HepG2 (cell line): Measurements from ENCODE around the gene TCF25. TPM values are rescaled to one million over a fixed set of nuclear protein-coding genes. Genes with fewer than 3 reads are reported as not detected.

Experiments
- AGO2 ChIP-seq: fragments of 200-400 bp; formaldehyde crosslinking; optimal IDR thresholded peaks from 2 replicates; pipeline ENCODE3; 2017; ENCODE audit warnings: mild to moderate bottlenecking, low read depth, low read length, moderate library complexity
- ATF7-NPFF ChIP-seq: sonication (generic); formaldehyde crosslinking; IDR thresholded peaks from 2 replicates; pipeline ENCODE4 v1.8.1; 2023; ENCODE audit warnings: mild to moderate bottlenecking, low read depth, missing genetic modification reagents, moderate library complexity
- EP300 ChIP-seq, 3 experiments: sonication (generic) in 1 of 3; formaldehyde crosslinking in 1 of 3; IDR thresholded peaks; 2 replicates each; pipeline versions ENCODE4 v1.5.1 to v1.6.1; 2011 to 2020; ENCODE audit warnings: low read depth in 2 of 3, low read length in 2 of 3, borderline replicate concordance in 1 of 3, improper control_type of control experiment in 1 of 3, mild to moderate bottlenecking in 1 of 3, missing genetic modification reagents in 1 of 3, moderate library complexity in 1 of 3
- ERF ChIP-seq: IDR thresholded peaks from 2 replicates; pipeline ENCODE4 v1.6.1; 2018; ENCODE audit warnings: missing biosample characterization, missing genetic modification reagents
- KDM6A ChIP-seq: IDR thresholded peaks from 2 replicates; pipeline ENCODE4 v1.6.1; 2016; ENCODE audit warnings: low read depth
- SAP130 ChIP-seq: IDR thresholded peaks from 2 replicates; pipeline ENCODE4 v1.6.1; 2016; ENCODE audit warnings: low read depth
- SRSF1 ChIP-seq: fragments of 200-400 bp; formaldehyde crosslinking; optimal IDR thresholded peaks from 2 replicates; pipeline ENCODE3; 2017; ENCODE audit warnings: mild to moderate bottlenecking, low read depth, low read length, moderate library complexity
- ZNF235 ChIP-seq: sonication (generic); formaldehyde crosslinking; IDR thresholded peaks from 2 replicates; pipeline ENCODE4 v1.8.1; 2023; ENCODE audit warnings: mild to moderate bottlenecking, missing genetic modification reagents, borderline replicate concordance
- ZNF282 ChIP-seq: fragments of 450-650 bp; IDR thresholded peaks from 2 replicates; pipeline ENCODE4 v1.6.1; 2018; ENCODE audit not compliant: partially characterized antibody
- ZNF513 ChIP-seq: sonication (generic); formaldehyde crosslinking; conservative IDR thresholded peaks from 2 replicates; pipeline ENCODE4 v1.5.0; 2020; ENCODE audit warnings: missing genetic modification reagents
- polyA plus RNA-seq, 8 experiments: library from polyadenylated mRNA; depleted of rRNA in 3 of 8; stranded (reverse) in 7 of 8; unstranded in 1 of 8; fragments of >200 nt; fragmentation: Illumina TruSeq in 4 of 8; extraction: Trizol in 4 of 8; gene quantifications; 2 replicates each; pipeline versions ENCODE4 v1.2.1 to v1.2.3, GENCODE V29; 2011 to 2016; ENCODE audit warnings: low read depth in 4 of 8, missing spikeins in 1 of 8, mixed read lengths in 1 of 8; ENCODE audit not compliant: insufficient read depth in 1 of 8
- total RNA-seq, 5 experiments: library from RNA; depleted of rRNA; stranded (reverse); fragments of >200 nt; fragmentation: Illumina TruSeq; extraction: Trizol; gene quantifications; 2 replicates each; pipeline ENCODE4 v1.2.3, GENCODE V29; 2016; ENCODE audit warnings: low read depth in 1 of 5
- TF ChIP-seq, protein P1 (sequence below): sonication (generic); formaldehyde crosslinking; IDR thresholded peaks from 2 replicates; pipeline ENCODE4 v1.4.0; 2020; ENCODE audit warnings: mild to moderate bottlenecking, missing genetic modification reagents, borderline replicate concordance
- TF ChIP-seq, protein P2 (sequence below): sonication (generic); formaldehyde crosslinking; IDR thresholded peaks from 2 replicates; pipeline ENCODE4 v1.4.0; 2020; ENCODE audit warnings: missing genetic modification reagents, borderline replicate concordance
- TF ChIP-seq, protein P3 (sequence below): sonication (generic); formaldehyde crosslinking; IDR thresholded peaks from 2 replicates; pipeline ENCODE4 v1.4.0; 2020; ENCODE audit warnings: missing genetic modification reagents
- TF ChIP-seq, protein P4 (sequence below): sonication (generic); formaldehyde crosslinking; IDR thresholded peaks from 2 replicates; pipeline ENCODE4 v1.5.0; 2020; ENCODE audit warnings: mild to moderate bottlenecking, missing genetic modification reagents

The TCF25 gene
- total and polyA plus RNA-seq, 2 of the 13 experiments (the other 11 are each of a cell fraction or from before 2014, with no cell fraction given), result 138 to 206 TPM

GRCh38 chr16:89915303-89916232 lies 42.2 kb downstream of the TCF25 start (continued):
- TF ChIP-seq, protein P1, sequence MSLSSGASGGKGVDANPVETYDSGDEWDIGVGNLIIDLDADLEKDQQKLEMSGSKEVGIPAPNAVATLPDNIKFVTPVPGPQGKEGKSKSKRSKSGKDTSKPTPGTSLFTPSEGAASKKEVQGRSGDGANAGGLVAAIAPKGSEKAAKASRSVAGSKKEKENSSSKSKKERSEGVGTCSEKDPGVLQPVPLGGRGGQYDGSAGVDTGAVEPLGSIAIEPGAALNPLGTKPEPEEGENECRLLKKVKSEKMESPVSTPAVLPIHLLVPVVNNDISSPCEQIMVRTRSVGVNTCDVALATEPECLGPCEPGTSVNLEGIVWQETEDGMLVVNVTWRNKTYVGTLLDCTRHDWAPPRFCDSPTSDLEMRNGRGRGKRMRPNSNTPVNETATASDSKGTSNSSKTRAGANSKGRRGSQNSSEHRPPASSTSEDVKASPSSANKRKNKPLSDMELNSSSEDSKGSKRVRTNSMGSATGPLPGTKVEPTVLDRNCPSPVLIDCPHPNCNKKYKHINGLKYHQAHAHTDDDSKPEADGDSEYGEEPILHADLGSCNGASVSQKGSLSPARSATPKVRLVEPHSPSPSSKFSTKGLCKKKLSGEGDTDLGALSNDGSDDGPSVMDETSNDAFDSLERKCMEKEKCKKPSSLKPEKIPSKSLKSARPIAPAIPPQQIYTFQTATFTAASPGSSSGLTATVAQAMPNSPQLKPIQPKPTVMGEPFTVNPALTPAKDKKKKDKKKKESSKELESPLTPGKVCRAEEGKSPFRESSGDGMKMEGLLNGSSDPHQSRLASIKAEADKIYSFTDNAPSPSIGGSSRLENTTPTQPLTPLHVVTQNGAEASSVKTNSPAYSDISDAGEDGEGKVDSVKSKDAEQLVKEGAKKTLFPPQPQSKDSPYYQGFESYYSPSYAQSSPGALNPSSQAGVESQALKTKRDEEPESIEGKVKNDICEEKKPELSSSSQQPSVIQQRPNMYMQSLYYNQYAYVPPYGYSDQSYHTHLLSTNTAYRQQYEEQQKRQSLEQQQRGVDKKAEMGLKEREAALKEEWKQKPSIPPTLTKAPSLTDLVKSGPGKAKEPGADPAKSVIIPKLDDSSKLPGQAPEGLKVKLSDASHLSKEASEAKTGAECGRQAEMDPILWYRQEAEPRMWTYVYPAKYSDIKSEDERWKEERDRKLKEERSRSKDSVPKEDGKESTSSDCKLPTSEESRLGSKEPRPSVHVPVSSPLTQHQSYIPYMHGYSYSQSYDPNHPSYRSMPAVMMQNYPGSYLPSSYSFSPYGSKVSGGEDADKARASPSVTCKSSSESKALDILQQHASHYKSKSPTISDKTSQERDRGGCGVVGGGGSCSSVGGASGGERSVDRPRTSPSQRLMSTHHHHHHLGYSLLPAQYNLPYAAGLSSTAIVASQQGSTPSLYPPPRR (CRISPR knock-in tag), result peak; percentile 82
- TF ChIP-seq ZNF235, result peak; percentile 86
- TF ChIP-seq AGO2, result peak; percentile 94
- TF ChIP-seq, protein P2, sequence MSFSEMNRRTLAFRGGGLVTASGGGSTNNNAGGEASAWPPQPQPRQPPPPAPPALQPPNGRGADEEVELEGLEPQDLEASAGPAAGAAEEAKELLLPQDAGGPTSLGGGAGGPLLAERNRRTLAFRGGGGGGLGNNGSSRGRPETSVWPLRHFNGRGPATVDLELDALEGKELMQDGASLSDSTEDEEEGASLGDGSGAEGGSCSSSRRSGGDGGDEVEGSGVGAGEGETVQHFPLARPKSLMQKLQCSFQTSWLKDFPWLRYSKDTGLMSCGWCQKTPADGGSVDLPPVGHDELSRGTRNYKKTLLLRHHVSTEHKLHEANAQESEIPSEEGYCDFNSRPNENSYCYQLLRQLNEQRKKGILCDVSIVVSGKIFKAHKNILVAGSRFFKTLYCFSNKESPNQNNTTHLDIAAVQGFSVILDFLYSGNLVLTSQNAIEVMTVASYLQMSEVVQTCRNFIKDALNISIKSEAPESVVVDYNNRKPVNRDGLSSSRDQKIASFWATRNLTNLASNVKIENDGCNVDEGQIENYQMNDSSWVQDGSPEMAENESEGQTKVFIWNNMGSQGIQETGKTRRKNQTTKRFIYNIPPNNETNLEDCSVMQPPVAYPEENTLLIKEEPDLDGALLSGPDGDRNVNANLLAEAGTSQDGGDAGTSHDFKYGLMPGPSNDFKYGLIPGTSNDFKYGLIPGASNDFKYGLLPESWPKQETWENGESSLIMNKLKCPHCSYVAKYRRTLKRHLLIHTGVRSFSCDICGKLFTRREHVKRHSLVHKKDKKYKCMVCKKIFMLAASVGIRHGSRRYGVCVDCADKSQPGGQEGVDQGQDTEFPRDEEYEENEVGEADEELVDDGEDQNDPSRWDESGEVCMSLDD (CRISPR knock-in tag), result no peak; the same call in none of the 2 replicates
- peak in 1 of 2 experiments; percentile 59; a peak in 1 of 4 replicates for TF ChIP-seq EP300 (IDR thresholded peaks at IDR 0.05; ENCODE audit: low read depth in 2 of 2, low read length in 2 of 2)
- no peak for TF ChIP-seq EP300 (CRISPR knock-in tag; IDR thresholded peaks at IDR 0.05; ENCODE audit: borderline replicate concordance)
- peak; percentile 69 for TF ChIP-seq SAP130 (CRISPR knock-in tag)
- TF ChIP-seq ZNF513, result no peak
- TF ChIP-seq, protein P3, sequence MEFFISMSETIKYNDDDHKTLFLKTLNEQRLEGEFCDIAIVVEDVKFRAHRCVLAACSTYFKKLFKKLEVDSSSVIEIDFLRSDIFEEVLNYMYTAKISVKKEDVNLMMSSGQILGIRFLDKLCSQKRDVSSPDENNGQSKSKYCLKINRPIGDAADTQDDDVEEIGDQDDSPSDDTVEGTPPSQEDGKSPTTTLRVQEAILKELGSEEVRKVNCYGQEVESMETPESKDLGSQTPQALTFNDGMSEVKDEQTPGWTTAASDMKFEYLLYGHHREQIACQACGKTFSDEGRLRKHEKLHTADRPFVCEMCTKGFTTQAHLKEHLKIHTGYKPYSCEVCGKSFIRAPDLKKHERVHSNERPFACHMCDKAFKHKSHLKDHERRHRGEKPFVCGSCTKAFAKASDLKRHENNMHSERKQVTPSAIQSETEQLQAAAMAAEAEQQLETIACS, result peak; percentile 66
- TF ChIP-seq, protein P4, sequence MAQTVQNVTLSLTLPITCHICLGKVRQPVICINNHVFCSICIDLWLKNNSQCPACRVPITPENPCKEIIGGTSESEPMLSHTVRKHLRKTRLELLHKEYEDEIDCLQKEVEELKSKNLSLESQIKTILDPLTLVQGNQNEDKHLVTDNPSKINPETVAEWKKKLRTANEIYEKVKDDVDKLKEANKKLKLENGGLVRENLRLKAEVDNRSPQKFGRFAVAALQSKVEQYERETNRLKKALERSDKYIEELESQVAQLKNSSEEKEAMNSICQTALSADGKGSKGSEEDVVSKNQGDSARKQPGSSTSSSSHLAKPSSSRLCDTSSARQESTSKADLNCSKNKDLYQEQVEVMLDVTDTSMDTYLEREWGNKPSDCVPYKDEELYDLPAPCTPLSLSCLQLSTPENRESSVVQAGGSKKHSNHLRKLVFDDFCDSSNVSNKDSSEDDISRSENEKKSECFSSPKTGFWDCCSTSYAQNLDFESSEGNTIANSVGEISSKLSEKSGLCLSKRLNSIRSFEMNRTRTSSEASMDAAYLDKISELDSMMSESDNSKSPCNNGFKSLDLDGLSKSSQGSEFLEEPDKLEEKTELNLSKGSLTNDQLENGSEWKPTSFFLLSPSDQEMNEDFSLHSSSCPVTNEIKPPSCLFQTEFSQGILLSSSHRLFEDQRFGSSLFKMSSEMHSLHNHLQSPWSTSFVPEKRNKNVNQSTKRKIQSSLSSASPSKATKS (CRISPR knock-in tag), result no peak
- peak; percentile 78 for TF ChIP-seq ERF
- no peak for TF ChIP-seq ZNF282
- peak; percentile 74 for TF ChIP-seq SRSF1
- TF ChIP-seq ATF7-NPFF (CRISPR knock-in tag), result peak; percentile 91
- TF ChIP-seq KDM6A (CRISPR knock-in tag), result peak; percentile 75
